ENCODE data around the gene MAGEB17.

GRCh38 chrX:16160729-16161128, 6.6 kb upstream of the MAGEB17 start:
- TF ChIP-seq CTCF (IDR thresholded peaks at IDR 0.05; ENCODE audit: borderline replicate concordance, extremely low read depth, low read length, poor library complexity, severe bottlenecking): no peak
- no peak for TF ChIP-seq EZH2 (IDR thresholded peaks at IDR 0.05; ENCODE audit: borderline replicate concordance, low read depth, low read length, severe bottlenecking)
